Lung microvascular endothelial cell (primary cell): ENCODE results near the gene SLC24A3. TPM values are rescaled to one million over a fixed set of nuclear protein-coding genes. Genes with fewer than 3 reads are reported as not detected.

Experiments used
- DNase-seq, 2 donors: peaks; one replicate each; pipeline versions ENCODE4 v3.0.0 to v3.0.0-alpha.2; 2010; ENCODE audit warnings: low read depth in 2 of 2
- total RNA-seq: library from RNA; depleted of rRNA; stranded (reverse); fragments of >200 nt; gene quantifications from 2 replicates; pipeline ENCODE4 v1.2.1, GENCODE V29; 2014

SLC24A3 gene
- total RNA-seq, 1 donor from 2014 or later, result under 0.01 TPM

- no peak for DNase-seq
These were observed 210.9 kb downstream of the SLC24A3 start for GRCh38 chr20:19423097-19423899.

- DNase-seq, result no peak
These were observed 211.6 kb downstream of the SLC24A3 start for GRCh38 chr20:19423900-19424620.

- no peak for DNase-seq
These were observed 213.9 kb downstream of the SLC24A3 start for GRCh38 chr20:19426356-19426755.

- no peak for DNase-seq
These were observed 215.0 kb downstream of the SLC24A3 start for GRCh38 chr20:19427480-19427879.

- no peak for DNase-seq
These were observed 215.5 kb downstream of the SLC24A3 start for GRCh38 chr20:19427913-19428312.

GRCh38 chr20:19428324-19428723 lies 215.9 kb downstream of the SLC24A3 start:
- no peak for DNase-seq

GRCh38 chr20:19429538-19429937 lies 217.1 kb downstream of the SLC24A3 start:
- no peak for DNase-seq

GRCh38 chr20:19430641-19431315 lies 218.3 kb downstream of the SLC24A3 start:
- DNase-seq, result no peak

GRCh38 chr20:19431316-19431700 lies 218.9 kb downstream of the SLC24A3 start:
- no peak for DNase-seq

GRCh38 chr20:19431906-19432305 lies 219.5 kb downstream of the SLC24A3 start:
- no peak for DNase-seq

GRCh38 chr20:19433371-19434350 lies 221.2 kb downstream of the SLC24A3 start:
- DNase-seq, result no peak

- DNase-seq, result no peak
These were observed 222.9 kb downstream of the SLC24A3 start for GRCh38 chr20:19435316-19435715.

GRCh38 chr20:19435821-19436220 lies 223.4 kb downstream of the SLC24A3 start:
- no peak for DNase-seq

- no peak for DNase-seq
These were observed 226.0 kb downstream of the SLC24A3 start for GRCh38 chr20:19438488-19438887.

GRCh38 chr20:19440660-19441527 lies 228.5 kb downstream of the SLC24A3 start:
- no peak for DNase-seq

- no peak for DNase-seq
These were observed 233.8 kb downstream of the SLC24A3 start for GRCh38 chr20:19446246-19446645.

- DNase-seq, result no peak
These were observed 236.2 kb downstream of the SLC24A3 start for GRCh38 chr20:19448632-19449031.

GRCh38 chr20:19449051-19449450 lies 236.6 kb downstream of the SLC24A3 start:
- no peak for DNase-seq

- DNase-seq, result no peak
These were observed 238.9 kb downstream of the SLC24A3 start for GRCh38 chr20:19451231-19451922.

GRCh38 chr20:19451923-19452295 lies 239.5 kb downstream of the SLC24A3 start:
- DNase-seq, result no peak
